Natural killer cell (primary cell): Measurements from ENCODE around the gene PEX6. TPM values are rescaled to one million over a fixed set of nuclear protein-coding genes. Genes with fewer than 3 reads are reported as not detected.

ENCODE experiments used
- ATAC-seq, 3 donors: fragments of 150-1000 bp in 2 of 3; fragments of 200-7000 bp in 1 of 3; cut with Tn5 transposase; 1 replicate in 1 of 3; 2 replicates in 2 of 3; pipeline ENCODE4 v1.10.0; 2021; ENCODE audit warnings: mild to moderate bottlenecking in 2 of 3, moderate library complexity in 2 of 3
- DNase-seq, 2 donors: peaks; one replicate each; pipeline versions ENCODE4 v3.0.0 to v3.0.0-alpha.2; 2013 to 2021; ENCODE audit warnings: mixed read lengths in 1 of 2
- H3K27ac ChIP-seq: one replicate; pipeline ENCODE4 v1.5.1; 2013; ENCODE audit warnings: mild to moderate bottlenecking, low read length
- H3K27me3 ChIP-seq: one replicate; pipeline ENCODE4 v1.6.1; 2013; ENCODE audit warnings: low read length; ENCODE audit not compliant: control insufficient read depth, insufficient read depth
- H3K36me3 ChIP-seq: one replicate; pipeline ENCODE4 v1.6.1; 2013; ENCODE audit warnings: low read length; ENCODE audit not compliant: control insufficient read depth, insufficient read depth
- H3K4me1 ChIP-seq: one replicate; pipeline ENCODE4 v1.6.1; 2013; ENCODE audit warnings: low read length; ENCODE audit not compliant: control insufficient read depth, insufficient read depth
- H3K4me3 ChIP-seq: one replicate; pipeline ENCODE4 v1.5.1; 2013; ENCODE audit warnings: low read length
- H3K9me3 ChIP-seq: one replicate; pipeline ENCODE4 v1.6.1; 2013; ENCODE audit warnings: low read length; ENCODE audit not compliant: control insufficient read depth, insufficient read depth
- H3K27ac Mint-ChIP-seq, 2 donors: one replicate each; pipeline ENCODE4 v1.8.0; 2022; ENCODE audit warnings: mild to moderate bottlenecking in 2 of 2, mixed read lengths in 2 of 2, moderate library complexity in 1 of 2
- H3K27me3 Mint-ChIP-seq, 2 donors: one replicate each; pipeline ENCODE4 v1.8.0; 2022; ENCODE audit warnings: low read depth in 2 of 2, mixed read lengths in 2 of 2
- H3K36me3 Mint-ChIP-seq: one replicate; pipeline ENCODE4 v1.8.0; 2022; ENCODE audit warnings: mixed read lengths
- H3K4me1 Mint-ChIP-seq, 2 donors: one replicate each; pipeline ENCODE4 v1.8.0; 2022; ENCODE audit warnings: mixed read lengths in 2 of 2
- H3K4me3 Mint-ChIP-seq: one replicate; pipeline ENCODE4 v1.8.0; 2022; ENCODE audit warnings: mild to moderate bottlenecking, moderate library complexity, mixed read lengths
- H3K9me3 Mint-ChIP-seq, 2 donors: one replicate each; pipeline ENCODE4 v1.8.0; 2022; ENCODE audit warnings: mixed read lengths in 2 of 2
- WGBS: methylation state at CpG from one replicate; pipeline ENCODE4 v1.1.7; 2013; ENCODE audit warnings: missing lambda C conversion rate; ENCODE audit not compliant: insufficient coverage; 5-methylcytosine and 5-hydroxymethylcytosine counted together
- intact Hi-C: fragments of 100-400 bp; cut with micrococcal nuclease; formaldehyde crosslinking; loops from one replicate; pipeline ENCODE4 v1.14.2; 2022
- total RNA-seq, 4 donors: library from RNA; stranded (reverse); fragments of 120-200 nt in 1 of 4; gene quantifications; one replicate each; pipeline versions ENCODE4 v1.2.3 to v1.2.4, GENCODE V29; 2013 to 2022
- TF ChIP-seq, protein P1 (sequence below): fragments of 200-600 bp; IDR thresholded peaks from one replicate; pipeline ENCODE4 v1.8.0; 2022; ENCODE audit warnings: antibody characterized with exemption

PEX6 gene
- total RNA-seq, 3 donors from 2014 or later (not counting 1 experiment from before 2014, with no cell fraction given), result 8.2 to 13.6 (median 9.9) TPM

DNA sequence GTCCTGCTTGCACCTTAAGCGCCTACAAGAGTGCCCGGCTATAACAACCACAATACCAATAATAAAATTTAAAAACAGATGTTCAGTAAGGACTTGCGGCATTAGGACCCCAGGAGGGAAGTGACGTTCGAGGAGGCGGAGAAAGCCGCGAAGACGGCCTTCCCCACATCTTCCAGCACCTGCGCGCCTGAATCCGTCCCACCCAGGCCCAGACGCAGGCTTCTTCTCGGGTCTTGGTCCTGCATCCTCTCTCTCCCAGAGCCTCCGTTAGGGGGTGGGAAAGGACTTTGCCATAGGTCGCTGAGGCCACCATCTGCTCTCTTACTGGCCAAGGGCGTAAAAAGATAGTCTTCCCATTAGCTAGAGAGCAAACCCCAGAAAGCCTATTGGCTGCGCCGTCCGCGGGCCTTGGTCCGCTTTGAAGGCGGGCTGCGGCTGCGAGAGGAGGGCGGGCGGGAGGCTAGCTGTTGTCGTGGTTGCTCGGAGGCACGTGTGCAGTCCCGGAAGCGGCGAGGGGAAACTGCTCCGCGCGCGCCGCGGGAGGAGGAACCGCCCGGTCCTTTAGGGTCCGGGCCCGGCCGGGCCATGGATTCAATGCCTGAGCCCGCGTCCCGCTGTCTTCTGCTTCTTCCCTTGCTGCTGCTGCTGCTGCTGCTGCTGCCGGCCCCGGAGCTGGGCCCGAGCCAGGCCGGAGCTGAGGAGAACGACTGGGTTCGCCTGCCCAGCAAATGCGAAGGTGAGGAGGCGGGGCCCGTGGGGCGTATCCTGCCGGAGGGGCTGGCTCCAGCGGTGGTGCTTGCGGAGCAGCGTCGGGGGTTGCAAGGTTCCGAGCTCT lies 49.8 kb downstream of the PEX6 start, which contains the start of gene CNPY3:
CNPY3 (plus strand) TSS at position 495 of the 835 bp plus-strand sequence; CDS start at position 586, 91 bp downstream.
- under 1% methylated on average over 62 of the region's 63 CpGs for WGBS
- H3K4me1 Mint-ChIP-seq, result peaks cover 48 to 58% of the 10 kb centered on the region in 2 donors
- H3K27ac Mint-ChIP-seq, result peak within 1 kb of the TSS; percentile 94 to 98
- DNase-seq, result peak; percentile 91 to 97
- ATAC-seq, result peak; percentile 77 to 91 (median 86)
- H3K4me1 ChIP-seq, result peaks cover 47% of the 10 kb centered on the region
- H3K36me3 ChIP-seq, result peaks cover 11% of the 10 kb centered on the region
- H3K4me3 ChIP-seq, result peak within 1 kb of the TSS; percentile 76
- H3K4me3 Mint-ChIP-seq, result peak within 1 kb of the TSS; percentile 97
- peak within 1 kb of the TSS; percentile 98 for H3K27ac ChIP-seq
- H3K9me3 Mint-ChIP-seq, result no peaks in the 10 kb centered on the region
- H3K27me3 Mint-ChIP-seq, result no peaks in the 10 kb centered on the region
- H3K9me3 ChIP-seq, result no peaks in the 10 kb centered on the region
- no peaks in the 10 kb centered on the region for H3K27me3 ChIP-seq
- H3K36me3 Mint-ChIP-seq, result no peaks in the 10 kb centered on the region
- TF ChIP-seq, protein P1, sequence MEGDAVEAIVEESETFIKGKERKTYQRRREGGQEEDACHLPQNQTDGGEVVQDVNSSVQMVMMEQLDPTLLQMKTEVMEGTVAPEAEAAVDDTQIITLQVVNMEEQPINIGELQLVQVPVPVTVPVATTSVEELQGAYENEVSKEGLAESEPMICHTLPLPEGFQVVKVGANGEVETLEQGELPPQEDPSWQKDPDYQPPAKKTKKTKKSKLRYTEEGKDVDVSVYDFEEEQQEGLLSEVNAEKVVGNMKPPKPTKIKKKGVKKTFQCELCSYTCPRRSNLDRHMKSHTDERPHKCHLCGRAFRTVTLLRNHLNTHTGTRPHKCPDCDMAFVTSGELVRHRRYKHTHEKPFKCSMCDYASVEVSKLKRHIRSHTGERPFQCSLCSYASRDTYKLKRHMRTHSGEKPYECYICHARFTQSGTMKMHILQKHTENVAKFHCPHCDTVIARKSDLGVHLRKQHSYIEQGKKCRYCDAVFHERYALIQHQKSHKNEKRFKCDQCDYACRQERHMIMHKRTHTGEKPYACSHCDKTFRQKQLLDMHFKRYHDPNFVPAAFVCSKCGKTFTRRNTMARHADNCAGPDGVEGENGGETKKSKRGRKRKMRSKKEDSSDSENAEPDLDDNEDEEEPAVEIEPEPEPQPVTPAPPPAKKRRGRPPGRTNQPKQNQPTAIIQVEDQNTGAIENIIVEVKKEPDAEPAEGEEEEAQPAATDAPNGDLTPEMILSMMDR, result no peak
- intact Hi-C loops, result loop anchor here (1.0 kb wide), 4 partner anchors 50 to 242 kb away; partner anchors contain the start of genes KLHDC3, PEX6, PPP2R5D and SRF

GRCh38 chr6:42925248-42925857 lies 53.6 kb downstream of the PEX6 start:
- no peak for ATAC-seq
- no peaks in the 10 kb centered on the region for H3K36me3 Mint-ChIP-seq
- intact Hi-C loops, result no loop called here
- no peak overlapping the region for H3K27ac Mint-ChIP-seq
- no peak overlapping the region for H3K4me3 Mint-ChIP-seq
- H3K9me3 ChIP-seq, result no peaks in the 10 kb centered on the region
- TF ChIP-seq, protein P1, result no peak
- H3K4me3 ChIP-seq, result no peak overlapping the region
- peaks cover 14% of the 10 kb centered on the region for H3K4me1 ChIP-seq
- no peaks in the 10 kb centered on the region for H3K9me3 Mint-ChIP-seq
- 94% methylated on average over 23 of the region's 23 CpGs for WGBS
- H3K27me3 ChIP-seq, result no peaks in the 10 kb centered on the region
- no peak overlapping the region for H3K27ac ChIP-seq
- peaks cover 20 to 22% of the 10 kb centered on the region in 2 donors for H3K4me1 Mint-ChIP-seq
- H3K27me3 Mint-ChIP-seq, result no peaks in the 10 kb centered on the region
- H3K36me3 ChIP-seq, result no peaks in the 10 kb centered on the region
- DNase-seq, result no peak

DNA sequence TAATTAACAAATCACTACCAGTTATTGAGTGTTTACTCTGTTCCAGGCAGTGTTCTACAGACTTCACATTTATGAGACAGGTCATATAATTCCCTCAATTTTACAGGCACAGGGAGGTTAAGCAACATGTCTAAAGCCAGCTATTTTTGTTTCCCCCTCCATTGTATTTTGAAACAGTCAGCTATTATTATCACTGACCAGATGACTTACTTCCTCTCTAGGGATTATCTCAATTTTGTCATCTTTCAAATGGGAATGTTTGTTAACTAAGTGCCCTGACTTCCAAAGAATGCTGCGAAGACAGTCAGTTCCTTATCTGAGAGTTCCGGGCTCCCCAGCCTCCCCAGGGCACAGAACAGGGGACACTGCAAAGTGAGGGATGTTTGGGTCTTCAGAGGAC lies 55.3 kb downstream of the PEX6 start:
- 86% methylated on average over 2 of the region's 2 CpGs for WGBS
- Histone ChIP-seq H3K27ac (no peak overlapping the region), H3K9me3 (no peaks in the 10 kb centered on the region)

More for the DNA sequence above, 55.3 kb downstream of the PEX6 start:
- no peak for ATAC-seq
- Histone ChIP-seq H3K4me1 (peaks cover 8% of the 10 kb centered on the region), H3K4me3 (no peak overlapping the region), H3K36me3 (no peaks in the 10 kb centered on the region), H3K27me3 (no peaks in the 10 kb centered on the region)
- no peak for DNase-seq
- Mint-ChIP-seq H3K4me3 (no peak overlapping the region), H3K27ac (no peak overlapping the region), H3K27me3 (no peaks in the 10 kb centered on the region), H3K4me1 (peaks cover 5 to 6% of the 10 kb centered on the region in 2 donors), H3K9me3 (no peaks in the 10 kb centered on the region), H3K36me3 (no peaks in the 10 kb centered on the region)
- intact Hi-C loops, result no loop called here
- TF ChIP-seq, protein P1, result no peak
